ENCODE data around the gene SPEM1.

DNA sequence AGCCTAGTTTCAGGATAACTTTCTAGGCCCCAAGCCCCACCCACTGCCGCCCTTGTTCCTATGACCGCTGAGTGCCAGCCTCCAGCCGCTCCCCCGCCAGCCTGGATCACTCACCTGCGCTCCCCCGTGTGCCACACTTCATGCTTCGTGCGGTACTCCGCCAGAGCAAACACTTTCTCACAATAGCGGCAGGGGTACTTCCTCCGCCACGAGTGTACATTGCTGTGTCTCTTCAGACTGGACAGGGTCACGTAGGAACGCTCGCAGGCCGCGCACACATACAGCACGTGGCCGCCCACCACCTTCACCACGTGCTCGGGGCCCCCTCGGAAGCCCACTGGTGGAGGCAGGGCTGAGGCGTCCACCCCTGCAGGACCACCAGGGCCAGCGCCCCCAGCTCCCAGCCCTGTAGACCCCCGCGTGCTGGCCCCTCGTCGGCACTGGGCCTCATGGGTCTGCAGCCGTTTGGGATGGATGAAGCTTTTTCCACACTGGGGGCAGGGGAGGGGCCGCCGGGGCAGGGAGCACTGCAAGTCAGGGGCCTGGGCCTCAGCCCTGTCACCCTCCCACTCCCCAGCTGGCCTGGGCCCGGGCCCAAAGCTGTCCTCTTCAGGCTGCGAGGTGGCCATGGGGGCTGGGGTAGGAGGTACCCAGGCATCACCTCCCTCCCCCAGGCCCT is 45.6 kb downstream of the SPEM1 start:
- TF ChIP-seq EZH2 (IDR thresholded peaks at IDR 0.05; ENCODE audit: low read length) = no peak
- TF ChIP-seq, protein P1, sequence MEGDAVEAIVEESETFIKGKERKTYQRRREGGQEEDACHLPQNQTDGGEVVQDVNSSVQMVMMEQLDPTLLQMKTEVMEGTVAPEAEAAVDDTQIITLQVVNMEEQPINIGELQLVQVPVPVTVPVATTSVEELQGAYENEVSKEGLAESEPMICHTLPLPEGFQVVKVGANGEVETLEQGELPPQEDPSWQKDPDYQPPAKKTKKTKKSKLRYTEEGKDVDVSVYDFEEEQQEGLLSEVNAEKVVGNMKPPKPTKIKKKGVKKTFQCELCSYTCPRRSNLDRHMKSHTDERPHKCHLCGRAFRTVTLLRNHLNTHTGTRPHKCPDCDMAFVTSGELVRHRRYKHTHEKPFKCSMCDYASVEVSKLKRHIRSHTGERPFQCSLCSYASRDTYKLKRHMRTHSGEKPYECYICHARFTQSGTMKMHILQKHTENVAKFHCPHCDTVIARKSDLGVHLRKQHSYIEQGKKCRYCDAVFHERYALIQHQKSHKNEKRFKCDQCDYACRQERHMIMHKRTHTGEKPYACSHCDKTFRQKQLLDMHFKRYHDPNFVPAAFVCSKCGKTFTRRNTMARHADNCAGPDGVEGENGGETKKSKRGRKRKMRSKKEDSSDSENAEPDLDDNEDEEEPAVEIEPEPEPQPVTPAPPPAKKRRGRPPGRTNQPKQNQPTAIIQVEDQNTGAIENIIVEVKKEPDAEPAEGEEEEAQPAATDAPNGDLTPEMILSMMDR (optimal IDR thresholded peaks at IDR 0.05 in 1 of 3, IDR thresholded peaks at IDR 0.05 in 1 of 3, conservative IDR thresholded peaks at IDR 0.05 in 1 of 3; ENCODE audit: extremely low read depth in 1 of 3, insufficient read depth in 2 of 3, low read length in 3 of 3) = no peak

Data from keratinocyte (primary cell).